ENCODE data around the gene ATP6V1C2. TPM values are rescaled to one million over a fixed set of nuclear protein-coding genes. Genes with fewer than 3 reads are reported as not detected.

ATP6V1C2 gene
- total RNA-seq, 5 donors from 2014 or later (not counting 1 experiment from before 2014, with no cell fraction given), result 0.36 TPM; not detected in 4

GRCh38 chr2:10688921-10689807, 32.3 kb upstream of the ATP6V1C2 start:
- CTCF ChIA-PET, result interaction anchor here in 1 of 2 donors (1.2 kb wide), 2 partner anchors 9 to 280 kb away, joined by 3 read pairs; no protein-coding TSS in a partner anchor
- H3K27ac ChIP-seq (ENCODE audit: low read length), result peak overlapping the region; percentile 87
- Mint-ChIP-seq H3K27me3 (no peaks in the 10 kb centered on the region), H3K27ac (no peak overlapping the region), H3K9me3 (no peaks in the 10 kb centered on the region), H3K4me3 (no peak overlapping the region), H3K36me3 (no peaks in the 10 kb centered on the region), H3K4me1 (peaks cover 6 to 14% (median 13%) of the 10 kb centered on the region in 3 donors)
- peak in 4 of 35 experiments; percentile 2 to 9 (median 3) for DNase-seq
- peak overlapping the region; percentile 98 to 99 for H3K4me3 ChIP-seq (ENCODE audit: control insufficient read depth in 1 of 2, extremely low read depth in 1 of 2, low read length in 1 of 2)
- H3K9me3 ChIP-seq, result no peaks in the 10 kb centered on the region
- POLR2A ChIA-PET, result no interaction called here
- H3K4me1 ChIP-seq (ENCODE audit: control insufficient read depth in 1 of 2, extremely low read depth in 1 of 2, insufficient read depth in 2 of 2, low read length in 2 of 2), result peaks cover 10 to 24% of the 10 kb centered on the region in 2 experiments
- 7% methylated on average over 19 of the region's 27 CpGs for WGBS (ENCODE audit: insufficient coverage)
- peak; percentile 22 to 29 (median 28) for ATAC-seq (replicated peaks in 1 of 4)
- peaks cover 0 to 5% of the 10 kb centered on the region in 2 donors for H3K36me3 ChIP-seq (ENCODE audit: control insufficient read depth in 2 of 2, extremely low read depth in 1 of 2, insufficient read depth in 1 of 2, low read length in 1 of 2)
- no peaks in the 10 kb centered on the region for H3K27me3 ChIP-seq (replicated peaks in 1 of 2; ENCODE audit: control insufficient read depth in 2 of 2, extremely low read depth in 1 of 2, insufficient read depth in 2 of 2, low read length in 1 of 2)

- 96% methylated on average over 5 of the region's 6 CpGs for WGBS (ENCODE audit: insufficient coverage)
- Mint-ChIP-seq H3K4me1 (peaks cover 6 to 14% (median 13%) of the 10 kb centered on the region in 3 donors), H3K4me3 (no peak overlapping the region), H3K27ac (peak overlapping the region in 1 of 2 donors; percentile 43), H3K9me3 (no peaks in the 10 kb centered on the region), H3K27me3 (no peaks in the 10 kb centered on the region), H3K36me3 (no peaks in the 10 kb centered on the region)
- no peaks in the 10 kb centered on the region for H3K27me3 ChIP-seq (replicated peaks in 1 of 2; ENCODE audit: control insufficient read depth in 2 of 2, extremely low read depth in 1 of 2, insufficient read depth in 2 of 2, low read length in 1 of 2)
- CTCF ChIA-PET, result no interaction called here
- H3K4me1 ChIP-seq (ENCODE audit: control insufficient read depth in 1 of 2, extremely low read depth in 1 of 2, insufficient read depth in 2 of 2, low read length in 2 of 2), result peaks cover 10 to 24% of the 10 kb centered on the region in 2 experiments
- no peaks in the 10 kb centered on the region for H3K36me3 ChIP-seq (ENCODE audit: control insufficient read depth in 2 of 2, extremely low read depth in 1 of 2, insufficient read depth in 1 of 2, low read length in 1 of 2)
- no peak overlapping the region for H3K27ac ChIP-seq (ENCODE audit: low read length)
- H3K4me3 ChIP-seq (ENCODE audit: control insufficient read depth in 1 of 2, extremely low read depth in 1 of 2, low read length in 1 of 2), result no peak overlapping the region
- DNase-seq, result no peak
- POLR2A ChIA-PET, result no interaction called here
- no peaks in the 10 kb centered on the region for H3K9me3 ChIP-seq
- no peak for ATAC-seq (replicated peaks in 1 of 4)
Observed at GRCh38 chr2:10691521-10691920, 29.9 kb upstream of the ATP6V1C2 start.

- Histone ChIP-seq H3K36me3 (ENCODE audit: control insufficient read depth in 2 of 2, extremely low read depth in 1 of 2, insufficient read depth in 1 of 2, low read length in 1 of 2) (no peaks in the 10 kb centered on the region), H3K4me3 (ENCODE audit: control insufficient read depth in 1 of 2, extremely low read depth in 1 of 2, low read length in 1 of 2) (no peak overlapping the region), H3K4me1 (ENCODE audit: control insufficient read depth in 1 of 2, extremely low read depth in 1 of 2, insufficient read depth in 2 of 2, low read length in 2 of 2) (no peaks in the 10 kb centered on the region), H3K27ac (ENCODE audit: low read length) (no peak overlapping the region), H3K27me3 (replicated peaks in 1 of 2; ENCODE audit: control insufficient read depth in 2 of 2, extremely low read depth in 1 of 2, insufficient read depth in 2 of 2, low read length in 1 of 2) (peaks cover 0 to 4% of the 10 kb centered on the region in 2 experiments), H3K9me3 (no peaks in the 10 kb centered on the region)
- H3K4me1 Mint-ChIP-seq, result no peaks in the 10 kb centered on the region
- CTCF ChIA-PET, result no interaction called here
- H3K9me3 Mint-ChIP-seq, result no peaks in the 10 kb centered on the region
- H3K36me3 Mint-ChIP-seq, result no peaks in the 10 kb centered on the region
- DNase-seq (no peak), ATAC-seq (replicated peaks in 1 of 4) (no peak)
- H3K4me3 Mint-ChIP-seq, result no peak overlapping the region
- 67% methylated on average over 1 of the region's 4 CpGs for WGBS (ENCODE audit: insufficient coverage)
- H3K27ac Mint-ChIP-seq, result no peak overlapping the region
- H3K27me3 Mint-ChIP-seq, result peaks cover 3% of the 10 kb centered on the region in 2 donors
- POLR2A ChIA-PET, result no interaction called here
Observed at GRCh38 chr2:10700078-10700803, 21.2 kb upstream of the ATP6V1C2 start.

- Histone ChIP-seq H3K4me1 (ENCODE audit: control insufficient read depth in 1 of 2, extremely low read depth in 1 of 2, insufficient read depth in 2 of 2, low read length in 2 of 2) (no peaks in the 10 kb centered on the region), H3K36me3 (ENCODE audit: control insufficient read depth in 2 of 2, extremely low read depth in 1 of 2, insufficient read depth in 1 of 2, low read length in 1 of 2) (no peaks in the 10 kb centered on the region), H3K27ac (ENCODE audit: low read length) (no peak overlapping the region), H3K27me3 (replicated peaks in 1 of 2; ENCODE audit: control insufficient read depth in 2 of 2, extremely low read depth in 1 of 2, insufficient read depth in 2 of 2, low read length in 1 of 2) (peaks cover 0 to 22% of the 10 kb centered on the region in 2 experiments), H3K4me3 (ENCODE audit: control insufficient read depth in 1 of 2, extremely low read depth in 1 of 2, low read length in 1 of 2) (no peak overlapping the region), H3K9me3 (no peaks in the 10 kb centered on the region)
- Mint-ChIP-seq H3K4me1 (no peaks in the 10 kb centered on the region), H3K4me3 (no peak overlapping the region), H3K9me3 (no peaks in the 10 kb centered on the region), H3K27ac (no peak overlapping the region), H3K27me3 (peaks cover 23 to 27% of the 10 kb centered on the region in 2 donors), H3K36me3 (no peaks in the 10 kb centered on the region)
- ChIA-PET CTCF (interaction anchor here in 1 of 2 donors (0.6 kb wide), 1 partner anchor 771 kb away, joined by 3 read pairs; no protein-coding TSS in a partner anchor), POLR2A (interaction anchor here in 1 of 2 donors (0.7 kb wide), 1 partner anchor 74 kb away, joined by 15 read pairs; no protein-coding TSS in a partner anchor)
- no peak for ATAC-seq (replicated peaks in 1 of 4)
- 79% methylated on average over 3 of the region's 9 CpGs for WGBS (ENCODE audit: insufficient coverage)
- no peak for DNase-seq
Observed at GRCh38 chr2:10704034-10704594, 17.3 kb upstream of the ATP6V1C2 start.

- WGBS (ENCODE audit: insufficient coverage), result 93% methylated on average over 2 of the region's 5 CpGs
- Mint-ChIP-seq H3K27me3 (peaks cover 31 to 33% of the 10 kb centered on the region in 2 donors), H3K27ac (no peak overlapping the region)
Observed at GRCh38 chr2:10706033-10706432, 15.4 kb upstream of the ATP6V1C2 start.

GRCh38 chr2:10707831-10708230, 13.6 kb upstream of the ATP6V1C2 start:
- no peak overlapping the region for H3K4me3 Mint-ChIP-seq
- ATAC-seq (replicated peaks in 1 of 4) (no peak), DNase-seq (no peak)
- H3K27me3 Mint-ChIP-seq, result peaks cover 39 to 40% of the 10 kb centered on the region in 2 donors
- H3K4me3 ChIP-seq (ENCODE audit: control insufficient read depth in 1 of 2, extremely low read depth in 1 of 2, low read length in 1 of 2), result no peak overlapping the region
- no peaks in the 10 kb centered on the region for H3K36me3 Mint-ChIP-seq
- H3K27ac Mint-ChIP-seq, result peak overlapping the region in 1 of 2 donors; percentile 0
- no peaks in the 10 kb centered on the region for H3K9me3 Mint-ChIP-seq
- ChIA-PET CTCF (no interaction called here), POLR2A (no interaction called here)
- 75% methylated on average over 10 of the region's 10 CpGs for WGBS (ENCODE audit: insufficient coverage)
- H3K4me1 Mint-ChIP-seq, result peaks cover 5 to 8% (median 8%) of the 10 kb centered on the region in 3 donors
- no peak overlapping the region for H3K27ac ChIP-seq (ENCODE audit: low read length)
- peaks cover 0 to 37% of the 10 kb centered on the region in 2 experiments for H3K27me3 ChIP-seq (replicated peaks in 1 of 2; ENCODE audit: control insufficient read depth in 2 of 2, extremely low read depth in 1 of 2, insufficient read depth in 2 of 2, low read length in 1 of 2)
- H3K4me1 ChIP-seq (ENCODE audit: control insufficient read depth in 1 of 2, extremely low read depth in 1 of 2, insufficient read depth in 2 of 2, low read length in 2 of 2), result peaks cover 0 to 6% of the 10 kb centered on the region in 2 experiments
- no peaks in the 10 kb centered on the region for H3K36me3 ChIP-seq (ENCODE audit: control insufficient read depth in 2 of 2, extremely low read depth in 1 of 2, insufficient read depth in 1 of 2, low read length in 1 of 2)
- no peaks in the 10 kb centered on the region for H3K9me3 ChIP-seq

More at GRCh38 chr2:10706033-10706432, 15.4 kb upstream of the ATP6V1C2 start:
- peaks cover 0 to 29% of the 10 kb centered on the region in 2 experiments for H3K27me3 ChIP-seq (replicated peaks in 1 of 2; ENCODE audit: control insufficient read depth in 2 of 2, extremely low read depth in 1 of 2, insufficient read depth in 2 of 2, low read length in 1 of 2)
- no peaks in the 10 kb centered on the region for H3K36me3 Mint-ChIP-seq
- no peak overlapping the region for H3K4me3 ChIP-seq (ENCODE audit: control insufficient read depth in 1 of 2, extremely low read depth in 1 of 2, low read length in 1 of 2)
- POLR2A ChIA-PET, result no interaction called here
- no peaks in the 10 kb centered on the region for H3K4me1 Mint-ChIP-seq
- no peaks in the 10 kb centered on the region for H3K9me3 ChIP-seq
- no peak overlapping the region for H3K4me3 Mint-ChIP-seq
- CTCF ChIA-PET, result no interaction called here
- H3K4me1 ChIP-seq (ENCODE audit: control insufficient read depth in 1 of 2, extremely low read depth in 1 of 2, insufficient read depth in 2 of 2, low read length in 2 of 2), result no peaks in the 10 kb centered on the region
- no peaks in the 10 kb centered on the region for H3K36me3 ChIP-seq (ENCODE audit: control insufficient read depth in 2 of 2, extremely low read depth in 1 of 2, insufficient read depth in 1 of 2, low read length in 1 of 2)
- DNase-seq, result no peak
- H3K27ac ChIP-seq (ENCODE audit: low read length), result no peak overlapping the region
- ATAC-seq (replicated peaks in 1 of 4), result no peak
- H3K9me3 Mint-ChIP-seq, result no peaks in the 10 kb centered on the region

Measured in T-cell (primary cell).